H9 (cell line): ENCODE data around the gene SH2D1B. TPM values are rescaled to one million over a fixed set of nuclear protein-coding genes. Genes with fewer than 3 reads are reported as not detected.

Source experiments
- DNase-seq: peaks from one replicate; pipeline ENCODE4 v3.0.0-alpha.2; 2017
- H2AFZ ChIP-seq: one replicate; pipeline ENCODE4 v1.6.1; 2013; ENCODE audit warnings: mild to moderate bottlenecking, low read length, control low read depth, moderate library complexity
- H2AK5ac ChIP-seq: 2 replicates; pipeline ENCODE4 v1.6.1; 2013; ENCODE audit warnings: low read length, control low read depth, mixed read lengths; ENCODE audit not compliant: insufficient read length
- H2BK120ac ChIP-seq: one replicate; pipeline ENCODE4 v1.6.1; 2013; ENCODE audit warnings: low read depth, mild to moderate bottlenecking, low read length, control low read depth, inconsistent platforms; ENCODE audit not compliant: poor library complexity, severe bottlenecking
- H2BK12ac ChIP-seq: 2 replicates; pipeline ENCODE4 v1.6.1; 2013; ENCODE audit warnings: low read length, control low read depth, mixed read lengths, low read depth; ENCODE audit not compliant: insufficient read length
- H2BK15ac ChIP-seq: 2 replicates; pipeline ENCODE4 v1.6.1; 2013; ENCODE audit warnings: low read depth, low read length, control low read depth
- H2BK20ac ChIP-seq: one replicate; pipeline ENCODE4 v1.6.1; 2013; ENCODE audit warnings: low read depth, mild to moderate bottlenecking, low read length, control low read depth, inconsistent platforms; ENCODE audit not compliant: poor library complexity, severe bottlenecking
- H2BK5ac ChIP-seq: 2 replicates; pipeline ENCODE4 v1.6.1; 2013; ENCODE audit warnings: low read length, control low read depth, mixed read lengths; ENCODE audit not compliant: insufficient read length
- H3K14ac ChIP-seq: 2 replicates; pipeline ENCODE4 v1.6.1; 2013; ENCODE audit warnings: low read length, control low read depth; ENCODE audit not compliant: insufficient read depth
- H3K18ac ChIP-seq: 2 replicates; pipeline ENCODE4 v1.6.1; 2013; ENCODE audit warnings: low read depth, mild to moderate bottlenecking, mixed read lengths, low read length, control low read depth; ENCODE audit not compliant: insufficient read length
- H3K23ac ChIP-seq: 2 replicates; pipeline ENCODE4 v1.6.1; 2013; ENCODE audit warnings: low read length, control low read depth, mixed read lengths, low read depth; ENCODE audit not compliant: insufficient read length
- H3K23me2 ChIP-seq: 2 replicates; pipeline ENCODE4 v1.6.1; 2013; ENCODE audit warnings: low read depth, mild to moderate bottlenecking, mixed read lengths, low read length, control low read depth; ENCODE audit not compliant: insufficient read length, poor library complexity, severe bottlenecking
- H3K27ac ChIP-seq: 2 replicates; pipeline ENCODE4 v1.5.1; 2013; ENCODE audit warnings: low read length, control low read depth, mixed read lengths, low read depth; ENCODE audit not compliant: insufficient read length
- H3K27me3 ChIP-seq: 2 replicates; pipeline ENCODE4 v1.6.1; 2013; ENCODE audit warnings: low read length, control low read depth, inconsistent platforms; ENCODE audit not compliant: insufficient read depth
- H3K4ac ChIP-seq: 2 replicates; pipeline ENCODE4 v1.6.1; 2013; ENCODE audit warnings: low read depth, mild to moderate bottlenecking, control low read depth, inconsistent platforms, low read length, moderate library complexity
- H3K4me1 ChIP-seq: 2 replicates; pipeline ENCODE4 v1.6.1; 2013; ENCODE audit warnings: low read length, control low read depth, inconsistent platforms; ENCODE audit not compliant: insufficient read depth
- H3K4me2 ChIP-seq: 2 replicates; pipeline ENCODE4 v1.6.1; 2013; ENCODE audit warnings: low read length, control low read depth, mixed read lengths; ENCODE audit not compliant: insufficient read length, insufficient read depth
- H3K56ac ChIP-seq: 2 replicates; pipeline ENCODE4 v1.6.1; 2013; ENCODE audit warnings: low read depth, mild to moderate bottlenecking, mixed read lengths, low read length, control low read depth; ENCODE audit not compliant: insufficient read length
- H3K79me1 ChIP-seq: 2 replicates; pipeline ENCODE4 v1.6.1; 2013; ENCODE audit warnings: low read depth, mild to moderate bottlenecking, moderate library complexity, low read length, control low read depth, inconsistent platforms; ENCODE audit not compliant: insufficient read depth, poor library complexity, severe bottlenecking
- H3K79me2 ChIP-seq: 2 replicates; pipeline ENCODE4 v1.6.1; 2013; ENCODE audit warnings: low read length, control low read depth, inconsistent platforms; ENCODE audit not compliant: insufficient read depth
- H3K9ac ChIP-seq: 2 replicates; pipeline ENCODE4 v1.6.1; 2013; ENCODE audit warnings: low read length, control low read depth, mixed read lengths; ENCODE audit not compliant: insufficient read length; ENCODE audit errors: extremely low read depth
- H3K9me3 ChIP-seq: one replicate; pipeline ENCODE4 v1.6.1; 2013; ENCODE audit warnings: low read depth, low read length, inconsistent platforms; ENCODE audit not compliant: control insufficient read depth
- H3T11ph ChIP-seq: one replicate; pipeline ENCODE4 v1.6.1; 2013; ENCODE audit warnings: mild to moderate bottlenecking, low read length, control low read depth, inconsistent platforms
- H4K20me1 ChIP-seq: one replicate; pipeline ENCODE4 v1.6.1; 2013; ENCODE audit not compliant: control insufficient read depth, insufficient read length, insufficient read depth
- H4K5ac ChIP-seq: 2 replicates; pipeline ENCODE4 v1.6.1; 2013; ENCODE audit warnings: low read depth, mild to moderate bottlenecking, mixed read lengths, low read length, control low read depth; ENCODE audit not compliant: insufficient read length
- H4K8ac ChIP-seq: replicated peaks from 2 replicates; pipeline ENCODE4 v1.6.1; 2013; ENCODE audit warnings: low read length, control low read depth, mixed read lengths, low read depth; ENCODE audit not compliant: insufficient read length
- H4K91ac ChIP-seq: 2 replicates; pipeline ENCODE4 v1.6.1; 2013; ENCODE audit warnings: low read depth, mild to moderate bottlenecking, moderate library complexity, mixed read lengths, low read length, control low read depth; ENCODE audit not compliant: insufficient read length
- H3K27ac Mint-ChIP-seq, 3 experiments: 2 replicates in 2 of 3; 3 replicates in 1 of 3; pipeline ENCODE4 v1.8.0; 2020 to 2021; ENCODE audit warnings: mixed read lengths in 3 of 3, mild to moderate bottlenecking in 1 of 3, moderate library complexity in 1 of 3
- H3K27me3 Mint-ChIP-seq: 2 replicates; pipeline ENCODE4 v1.8.0; 2021; ENCODE audit warnings: low read depth, mild to moderate bottlenecking, moderate library complexity, mixed read lengths
- H3K36me3 Mint-ChIP-seq, 3 experiments: 2 replicates in 2 of 3; 3 replicates in 1 of 3; pipeline ENCODE4 v1.8.0; 2020 to 2021; ENCODE audit warnings: low read depth in 3 of 3, mixed read lengths in 3 of 3; ENCODE audit not compliant: insufficient read depth in 1 of 3
- H3K4me1 Mint-ChIP-seq, 2 experiments: 2 replicates each; pipeline ENCODE4 v1.8.0; 2020; ENCODE audit warnings: mixed read lengths in 2 of 2
- H3K4me3 Mint-ChIP-seq, 2 experiments: 2 replicates in 1 of 2; 3 replicates in 1 of 2; pipeline ENCODE4 v1.8.0; 2020 to 2021; ENCODE audit warnings: mild to moderate bottlenecking in 2 of 2, mixed read lengths in 2 of 2, moderate library complexity in 1 of 2
- H3K9me3 Mint-ChIP-seq, 2 experiments: 2 replicates in 1 of 2; 3 replicates in 1 of 2; pipeline ENCODE4 v1.8.0; 2020; ENCODE audit warnings: mild to moderate bottlenecking in 2 of 2, mixed read lengths in 2 of 2, moderate library complexity in 1 of 2
- WGBS: extraction: QIAGEN DNeasy Blood & Tissue Kit; methylation state at CpG from one replicate; pipeline ENCODE4 v1.1.7; 2013; ENCODE audit warnings: missing lambda C conversion rate, low lambda C conversion rate, mixed read lengths; ENCODE audit not compliant: insufficient read length; ENCODE audit errors: extremely low coverage; 5-methylcytosine and 5-hydroxymethylcytosine counted together
- total RNA-seq: library from RNA; stranded (reverse); gene quantifications from 2 replicates; pipeline ENCODE4 v1.2.1, GENCODE V29; 2021
- TF ChIP-seq, protein P1 (sequence below): fragments of 200-600 bp; sonication (generic); conservative IDR thresholded peaks from 3 replicates; pipeline ENCODE4 v1.8.0; 2021; ENCODE audit warnings: antibody characterized with exemption, mild to moderate bottlenecking

Gene SH2D1B
- total RNA-seq, 1 experiment from 2014 or later = not detected

DNA sequence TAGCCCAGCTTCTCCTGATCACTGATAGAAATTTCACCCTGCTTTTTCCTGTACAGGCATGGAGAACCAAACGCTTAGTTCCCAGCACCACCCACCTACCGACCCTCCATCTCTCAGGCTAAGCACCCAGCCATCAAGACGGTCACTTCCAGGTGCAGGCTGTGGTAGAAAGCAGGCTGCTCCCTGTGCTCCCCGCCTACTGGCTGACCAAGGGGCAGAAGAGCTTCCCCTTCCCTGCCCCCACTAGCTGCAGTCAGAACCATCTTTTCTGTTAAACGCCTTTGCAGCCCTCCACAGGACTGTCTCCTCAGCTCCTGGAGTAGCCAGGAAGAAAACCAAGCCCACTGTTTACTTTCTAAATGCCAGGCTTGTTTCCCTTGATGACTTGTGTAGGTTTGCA is 58.2 kb downstream of the SH2D1B start:
- H4K20me1 ChIP-seq = no peaks in the 10 kb centered on the region
- no peaks in the 10 kb centered on the region for H3K79me2 ChIP-seq
- no peak overlapping the region for H2BK15ac ChIP-seq
- H4K5ac ChIP-seq = no peak overlapping the region
- H3K27ac ChIP-seq = no peak overlapping the region
- no peak overlapping the region for H4K8ac ChIP-seq
- H3K9me3 ChIP-seq = no peaks in the 10 kb centered on the region
- H3K9ac ChIP-seq = no peak overlapping the region
- H3K27me3 ChIP-seq = no peaks in the 10 kb centered on the region
- H3K14ac ChIP-seq = no peak overlapping the region
- H3T11ph ChIP-seq = no peak overlapping the region
- no peaks in the 10 kb centered on the region for H3K9me3 Mint-ChIP-seq
- DNase-seq = no peak
- no peak overlapping the region for H3K4me2 ChIP-seq
- no peak overlapping the region for H2BK12ac ChIP-seq
- no peak overlapping the region for H3K27ac Mint-ChIP-seq
- H3K79me1 ChIP-seq = no peaks in the 10 kb centered on the region
- peaks cover 6 to 9% (median 7%) of the 10 kb centered on the region in 3 experiments; a peak in 5 of 7 replicates for H3K36me3 Mint-ChIP-seq
- peaks cover 4% of the 10 kb centered on the region; the same call in 1 of the 2 replicates for H3K4me1 ChIP-seq
- no peaks in the 10 kb centered on the region for H3K23me2 ChIP-seq
- TF ChIP-seq, protein P1, sequence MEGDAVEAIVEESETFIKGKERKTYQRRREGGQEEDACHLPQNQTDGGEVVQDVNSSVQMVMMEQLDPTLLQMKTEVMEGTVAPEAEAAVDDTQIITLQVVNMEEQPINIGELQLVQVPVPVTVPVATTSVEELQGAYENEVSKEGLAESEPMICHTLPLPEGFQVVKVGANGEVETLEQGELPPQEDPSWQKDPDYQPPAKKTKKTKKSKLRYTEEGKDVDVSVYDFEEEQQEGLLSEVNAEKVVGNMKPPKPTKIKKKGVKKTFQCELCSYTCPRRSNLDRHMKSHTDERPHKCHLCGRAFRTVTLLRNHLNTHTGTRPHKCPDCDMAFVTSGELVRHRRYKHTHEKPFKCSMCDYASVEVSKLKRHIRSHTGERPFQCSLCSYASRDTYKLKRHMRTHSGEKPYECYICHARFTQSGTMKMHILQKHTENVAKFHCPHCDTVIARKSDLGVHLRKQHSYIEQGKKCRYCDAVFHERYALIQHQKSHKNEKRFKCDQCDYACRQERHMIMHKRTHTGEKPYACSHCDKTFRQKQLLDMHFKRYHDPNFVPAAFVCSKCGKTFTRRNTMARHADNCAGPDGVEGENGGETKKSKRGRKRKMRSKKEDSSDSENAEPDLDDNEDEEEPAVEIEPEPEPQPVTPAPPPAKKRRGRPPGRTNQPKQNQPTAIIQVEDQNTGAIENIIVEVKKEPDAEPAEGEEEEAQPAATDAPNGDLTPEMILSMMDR = no peak
- H3K4me3 Mint-ChIP-seq = no peak overlapping the region
- H3K4ac ChIP-seq = no peak overlapping the region
- H3K27me3 Mint-ChIP-seq = no peaks in the 10 kb centered on the region
- H3K4me1 Mint-ChIP-seq = peaks cover 18 to 22% of the 10 kb centered on the region in 2 experiments
- no peak overlapping the region for H4K91ac ChIP-seq
- no peak overlapping the region for H3K56ac ChIP-seq
- no peak overlapping the region for H3K18ac ChIP-seq
- no peak overlapping the region for H3K23ac ChIP-seq
- no peak overlapping the region for H2AK5ac ChIP-seq
- H2BK5ac ChIP-seq = no peak overlapping the region
- no peak overlapping the region for H2BK20ac ChIP-seq
- no CpG with 5 or more reads among the region's 5 CpGs for WGBS
- H2AFZ ChIP-seq = no peak overlapping the region
- H2BK120ac ChIP-seq = no peak overlapping the region
